ENCODE results near the gene POU6F2.

Gene POU6F2

GRCh38 chr7:39132306-39132705 is 154.6 kb downstream of the POU6F2 start:
- Histone ChIP-seq H3K27ac (replicated peaks) (no peak overlapping the region), H3K4me3 (replicated peaks; ENCODE audit: insufficient read depth, low read length) (no peak overlapping the region), H3K27me3 (ENCODE audit: insufficient read depth, poor library complexity, severe bottlenecking) (no peaks in the 10 kb centered on the region)
- DNase-seq (ENCODE audit: low read depth in 1 of 2, low spot score in 1 of 2) = no peak
- no peak for TF ChIP-seq POLR2AphosphoS5 (IDR thresholded peaks at IDR 0.05; ENCODE audit: low read depth)
- no peak for TF ChIP-seq REST (IDR thresholded peaks at IDR 0.05; ENCODE audit: insufficient replicate concordance, low read depth)
- TF ChIP-seq CTCF (IDR thresholded peaks at IDR 0.05; ENCODE audit: insufficient read depth, low read length) = no peak
- no peak for TF ChIP-seq GABPA (IDR thresholded peaks at IDR 0.05; ENCODE audit: low read depth)
- no peak for TF ChIP-seq SPI1 (IDR thresholded peaks at IDR 0.05; ENCODE audit: borderline replicate concordance, low read depth)

GRCh38 chr7:39133088-39133487 is 155.4 kb downstream of the POU6F2 start:
- Histone ChIP-seq H3K4me3 (replicated peaks; ENCODE audit: insufficient read depth, low read length) (no peak overlapping the region), H3K27ac (replicated peaks) (no peak overlapping the region), H3K27me3 (ENCODE audit: insufficient read depth, poor library complexity, severe bottlenecking) (no peaks in the 10 kb centered on the region)
- no peak for DNase-seq (ENCODE audit: low read depth in 1 of 2, low spot score in 1 of 2)
- TF ChIP-seq CTCF (IDR thresholded peaks at IDR 0.05; ENCODE audit: insufficient read depth, low read length) = no peak
- TF ChIP-seq SPI1 (IDR thresholded peaks at IDR 0.05; ENCODE audit: borderline replicate concordance, low read depth) = no peak
- no peak for TF ChIP-seq REST (IDR thresholded peaks at IDR 0.05; ENCODE audit: insufficient replicate concordance, low read depth)
- no peak for TF ChIP-seq GABPA (IDR thresholded peaks at IDR 0.05; ENCODE audit: low read depth)
- TF ChIP-seq POLR2AphosphoS5 (IDR thresholded peaks at IDR 0.05; ENCODE audit: low read depth) = no peak

GRCh38 chr7:39137480-39137879 is 159.8 kb downstream of the POU6F2 start:
- no peak overlapping the region for H3K27ac ChIP-seq (replicated peaks)
- no peak for DNase-seq (ENCODE audit: low read depth in 1 of 2, low spot score in 1 of 2)
- TF ChIP-seq CTCF (IDR thresholded peaks at IDR 0.05; ENCODE audit: insufficient read depth, low read length) = no peak
- no peak for TF ChIP-seq GABPA (IDR thresholded peaks at IDR 0.05; ENCODE audit: low read depth)
- TF ChIP-seq REST (IDR thresholded peaks at IDR 0.05; ENCODE audit: insufficient replicate concordance, low read depth) = no peak
- no peak for TF ChIP-seq POLR2AphosphoS5 (IDR thresholded peaks at IDR 0.05; ENCODE audit: low read depth)
- TF ChIP-seq SPI1 (IDR thresholded peaks at IDR 0.05; ENCODE audit: borderline replicate concordance, low read depth) = no peak
- H3K4me3 ChIP-seq (replicated peaks; ENCODE audit: insufficient read depth, low read length) = no peak overlapping the region
- no peaks in the 10 kb centered on the region for H3K27me3 ChIP-seq (ENCODE audit: insufficient read depth, poor library complexity, severe bottlenecking)

Data from HL-60 (cell line).